OCI-LY7 (cell line): ENCODE data around the gene GPR156. TPM values are rescaled to one million over a fixed set of nuclear protein-coding genes. Genes with fewer than 3 reads are reported as not detected.

Source experiments
- BruUV-seq: library from RNA; stranded (reverse); fragments of 400-500 nt; replicated peaks from 2 replicates; lab custom pipeline; 2021; lab: Mats Ljungman, UMichigan
- CTCF ChIA-PET: fragments of 300-600 bp; sonication (Branson Sonifier 250); formaldehyde crosslinking; loops from one replicate; lab custom pipeline; 2022; ENCODE audit warnings: antibody characterized with exemption; ENCODE audit not compliant: unreplicated experiment; lab: Charles Lee
- POLR2A ChIA-PET: fragments of 300-600 bp; sonication (Branson Sonifier 250); formaldehyde crosslinking; loops from one replicate; lab custom pipeline; 2022; ENCODE audit warnings: antibody characterized with exemption; lab: Charles Lee
- DNase-seq: peaks from one replicate; pipeline ENCODE4 v3.0.0-alpha.2; 2015; ENCODE audit warnings: low spot score
- H2AFZ ChIP-seq: fragments of 200-600 bp; sonication (generic), shearing (Covaris generic); 2 replicates; pipeline ENCODE4 v1.6.1; 2014; ENCODE audit warnings: mild to moderate bottlenecking, antibody characterized with exemption, low read length, moderate library complexity
- H3K27ac ChIP-seq: fragments of 200-600 bp; sonication (generic); 2 replicates; pipeline ENCODE4 v1.5.1; 2014; ENCODE audit warnings: mixed run types, low read depth, mild to moderate bottlenecking, moderate library complexity, low read length, inconsistent platforms; ENCODE audit not compliant: poor library complexity, severe bottlenecking
- H3K36me3 ChIP-seq: fragments of 200-600 bp; sonication (generic); 2 replicates; pipeline ENCODE4 v1.6.1; 2014; ENCODE audit warnings: mild to moderate bottlenecking, antibody characterized with exemption, low read length, moderate library complexity, mixed read lengths; ENCODE audit not compliant: insufficient read depth
- H3K4me1 ChIP-seq: fragments of 200-600 bp; sonication (generic); 2 replicates; pipeline ENCODE4 v1.5.1; 2014; ENCODE audit warnings: mild to moderate bottlenecking, low read length; ENCODE audit not compliant: insufficient read depth, poor library complexity, severe bottlenecking
- H3K4me2 ChIP-seq: fragments of 200-600 bp; sonication (generic); 2 replicates; pipeline ENCODE4 v1.6.1; 2014; ENCODE audit warnings: mild to moderate bottlenecking, low read length
- H3K4me3 ChIP-seq: fragments of 200-600 bp; sonication (generic); 2 replicates; pipeline ENCODE4 v1.5.1; 2014; ENCODE audit warnings: mild to moderate bottlenecking, low read depth, low read length; ENCODE audit not compliant: poor library complexity, severe bottlenecking
- H3K79me2 ChIP-seq: fragments of 200-600 bp; sonication (generic); 2 replicates; pipeline ENCODE4 v1.6.1; 2016; ENCODE audit warnings: low read depth, mild to moderate bottlenecking, low read length, moderate library complexity, mixed read lengths; ENCODE audit not compliant: insufficient read depth
- H3K9me2 ChIP-seq: fragments of 200-600 bp; sonication (generic); 2 replicates; pipeline ENCODE4 v1.6.1; 2016; ENCODE audit warnings: mild to moderate bottlenecking, low read length, mixed read lengths; ENCODE audit not compliant: insufficient read depth
- H3K9me3 ChIP-seq: fragments of 200-600 bp; sonication (generic); 2 replicates; pipeline ENCODE4 v1.6.1; 2014; ENCODE audit warnings: mild to moderate bottlenecking, mixed run types, low read length, mixed read lengths
- H4K20me1 ChIP-seq: fragments of 200-600 bp; sonication (generic); 2 replicates; pipeline ENCODE4 v1.6.1; 2014; ENCODE audit warnings: mild to moderate bottlenecking, antibody characterized with exemption, low read length, moderate library complexity, mixed read lengths; ENCODE audit not compliant: insufficient read depth
- EZH2phosphoT487 ChIP-seq: fragments of 200-600 bp; sonication (generic); IDR thresholded peaks from 2 replicates; pipeline ENCODE4 v1.6.1; 2018; ENCODE audit warnings: low read depth, borderline replicate concordance, mild to moderate bottlenecking, mixed run types, antibody characterized with exemption, low read length, moderate library complexity, mixed read lengths
- intact Hi-C: fragments of 100-400 bp; cut with micrococcal nuclease; formaldehyde crosslinking; loops from one replicate; pipeline ENCODE4 v1.10.0; 2022; ENCODE audit not compliant: unreplicated experiment
- total RNA-seq, 2 experiments: library from RNA; depleted of rRNA in 1 of 2; stranded (reverse); fragments of >200 nt in 1 of 2; shearing (Covaris generic) in 1 of 2; gene quantifications; 2 replicates each; pipeline ENCODE4 v1.2.3, GENCODE V29; 2014 to 2022
- TF ChIP-seq, protein P1 (sequence below): fragments of 200-600 bp; sonication (generic); conservative IDR thresholded peaks from 2 replicates; pipeline ENCODE4 v1.5.1; 2014; ENCODE audit warnings: mild to moderate bottlenecking, antibody characterized with exemption, low read length, moderate library complexity, mixed read lengths

The GPR156 gene
- total RNA-seq, 2 experiments from 2014 or later, result 0.03 to 0.13 TPM

- no TSS peak for BruUV-seq
- Histone ChIP-seq H3K9me3 (no peaks in the 10 kb centered on the region), H3K4me3 (no peak overlapping the region), H3K4me2 (no peak overlapping the region), H4K20me1 (no peaks in the 10 kb centered on the region), H3K9me2 (no peaks in the 10 kb centered on the region), H2AFZ (no peak overlapping the region), H3K36me3 (no peaks in the 10 kb centered on the region), H3K4me1 (no peaks in the 10 kb centered on the region), H3K27ac (no peak overlapping the region), H3K79me2 (no peaks in the 10 kb centered on the region)
- POLR2A ChIA-PET, result interaction anchor here (0.7 kb wide), 1 partner anchor 251 kb away, joined by 3 read pairs; no protein-coding TSS in a partner anchor
- TF ChIP-seq, protein P1, sequence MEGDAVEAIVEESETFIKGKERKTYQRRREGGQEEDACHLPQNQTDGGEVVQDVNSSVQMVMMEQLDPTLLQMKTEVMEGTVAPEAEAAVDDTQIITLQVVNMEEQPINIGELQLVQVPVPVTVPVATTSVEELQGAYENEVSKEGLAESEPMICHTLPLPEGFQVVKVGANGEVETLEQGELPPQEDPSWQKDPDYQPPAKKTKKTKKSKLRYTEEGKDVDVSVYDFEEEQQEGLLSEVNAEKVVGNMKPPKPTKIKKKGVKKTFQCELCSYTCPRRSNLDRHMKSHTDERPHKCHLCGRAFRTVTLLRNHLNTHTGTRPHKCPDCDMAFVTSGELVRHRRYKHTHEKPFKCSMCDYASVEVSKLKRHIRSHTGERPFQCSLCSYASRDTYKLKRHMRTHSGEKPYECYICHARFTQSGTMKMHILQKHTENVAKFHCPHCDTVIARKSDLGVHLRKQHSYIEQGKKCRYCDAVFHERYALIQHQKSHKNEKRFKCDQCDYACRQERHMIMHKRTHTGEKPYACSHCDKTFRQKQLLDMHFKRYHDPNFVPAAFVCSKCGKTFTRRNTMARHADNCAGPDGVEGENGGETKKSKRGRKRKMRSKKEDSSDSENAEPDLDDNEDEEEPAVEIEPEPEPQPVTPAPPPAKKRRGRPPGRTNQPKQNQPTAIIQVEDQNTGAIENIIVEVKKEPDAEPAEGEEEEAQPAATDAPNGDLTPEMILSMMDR, result no peak
- TF ChIP-seq EZH2phosphoT487, result no peak
- CTCF ChIA-PET, result no interaction called here
- intact Hi-C loops, result loop anchor here (10.0 kb wide), 1 partner anchor 368 kb away; no protein-coding TSS in a partner anchor
- DNase-seq, result no peak
These were observed 92.4 kb downstream of the GPR156 start for GRCh38 chr3:120192579-120192978.

GRCh38 chr3:120192159-120192558, 92.9 kb downstream of the GPR156 start:
- H3K4me1 ChIP-seq, result no peaks in the 10 kb centered on the region
- DNase-seq, result no peak
- intact Hi-C loops, result loop anchor here (10.0 kb wide), 1 partner anchor 367 kb away; no protein-coding TSS in a partner anchor
- no peak overlapping the region for H2AFZ ChIP-seq
- no peak overlapping the region for H3K4me3 ChIP-seq
- TF ChIP-seq, protein P1, result no peak
- no peak for TF ChIP-seq EZH2phosphoT487
- no peaks in the 10 kb centered on the region for H3K36me3 ChIP-seq
- H3K9me2 ChIP-seq, result no peaks in the 10 kb centered on the region
- H3K79me2 ChIP-seq, result no peaks in the 10 kb centered on the region
- POLR2A ChIA-PET, result interaction anchor here (0.7 kb wide), 1 partner anchor 251 kb away, joined by 3 read pairs; no protein-coding TSS in a partner anchor
- no TSS peak for BruUV-seq
- H4K20me1 ChIP-seq, result no peaks in the 10 kb centered on the region
- no peaks in the 10 kb centered on the region for H3K9me3 ChIP-seq
- no peak overlapping the region for H3K27ac ChIP-seq
- CTCF ChIA-PET, result no interaction called here
- no peak overlapping the region for H3K4me2 ChIP-seq
